ENCODE results near the gene CPEB4. TPM values are rescaled to one million over a fixed set of nuclear protein-coding genes. Genes with fewer than 3 reads are reported as not detected.

The CPEB4 gene
- total and polyA plus RNA-seq, 9 of the 15 experiments (the other 6 are each of a cell fraction or from before 2014, with no cell fraction given), result 7.4 to 21.3 (median 12.4) TPM

- TF ChIP-seq KDM5B (IDR thresholded peaks at IDR 0.05; ENCODE audit: insufficient replicate concordance, low read depth, low read length), result peak; percentile 78
- TF ChIP-seq FOS (IDR thresholded peaks at IDR 0.05; ENCODE audit: extremely low read depth, insufficient read length), result peak; percentile 6
- TF ChIP-seq HNRNPLL (IDR thresholded peaks at IDR 0.05; ENCODE audit: low read depth, low read length, poor library complexity, severe bottlenecking), result peak; percentile 45
- TF ChIP-seq, protein P1, sequence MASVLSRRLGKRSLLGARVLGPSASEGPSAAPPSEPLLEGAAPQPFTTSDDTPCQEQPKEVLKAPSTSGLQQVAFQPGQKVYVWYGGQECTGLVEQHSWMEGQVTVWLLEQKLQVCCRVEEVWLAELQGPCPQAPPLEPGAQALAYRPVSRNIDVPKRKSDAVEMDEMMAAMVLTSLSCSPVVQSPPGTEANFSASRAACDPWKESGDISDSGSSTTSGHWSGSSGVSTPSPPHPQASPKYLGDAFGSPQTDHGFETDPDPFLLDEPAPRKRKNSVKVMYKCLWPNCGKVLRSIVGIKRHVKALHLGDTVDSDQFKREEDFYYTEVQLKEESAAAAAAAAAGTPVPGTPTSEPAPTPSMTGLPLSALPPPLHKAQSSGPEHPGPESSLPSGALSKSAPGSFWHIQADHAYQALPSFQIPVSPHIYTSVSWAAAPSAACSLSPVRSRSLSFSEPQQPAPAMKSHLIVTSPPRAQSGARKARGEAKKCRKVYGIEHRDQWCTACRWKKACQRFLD (CRISPR knock-in tag; IDR thresholded peaks at IDR 0.05), result peak; percentile 46; the same call in 1 of the 2 replicates
- peak; percentile 35; the same call in 1 of the 2 replicates for TF ChIP-seq GATAD2A (IDR thresholded peaks at IDR 0.05)
- no peak for TF ChIP-seq ZNF586 (CRISPR knock-in tag; conservative IDR thresholded peaks at IDR 0.05)
- no peak for TF ChIP-seq ZFP36 (IDR thresholded peaks at IDR 0.05; ENCODE audit: low read depth, low read length, partially characterized antibody)
- peak; percentile 31; the same call in 1 of the 2 replicates for TF ChIP-seq SPI1 (IDR thresholded peaks at IDR 0.05; ENCODE audit: borderline replicate concordance, low read depth, low read length)
- TF ChIP-seq ZBTB7A (IDR thresholded peaks at IDR 0.05; ENCODE audit: borderline replicate concordance, control insufficient read depth, low read depth, low read length), result 0 out of 2 replicates have a peak, but pooled peaks have one; percentile 12
- TF ChIP-seq, protein P2, sequence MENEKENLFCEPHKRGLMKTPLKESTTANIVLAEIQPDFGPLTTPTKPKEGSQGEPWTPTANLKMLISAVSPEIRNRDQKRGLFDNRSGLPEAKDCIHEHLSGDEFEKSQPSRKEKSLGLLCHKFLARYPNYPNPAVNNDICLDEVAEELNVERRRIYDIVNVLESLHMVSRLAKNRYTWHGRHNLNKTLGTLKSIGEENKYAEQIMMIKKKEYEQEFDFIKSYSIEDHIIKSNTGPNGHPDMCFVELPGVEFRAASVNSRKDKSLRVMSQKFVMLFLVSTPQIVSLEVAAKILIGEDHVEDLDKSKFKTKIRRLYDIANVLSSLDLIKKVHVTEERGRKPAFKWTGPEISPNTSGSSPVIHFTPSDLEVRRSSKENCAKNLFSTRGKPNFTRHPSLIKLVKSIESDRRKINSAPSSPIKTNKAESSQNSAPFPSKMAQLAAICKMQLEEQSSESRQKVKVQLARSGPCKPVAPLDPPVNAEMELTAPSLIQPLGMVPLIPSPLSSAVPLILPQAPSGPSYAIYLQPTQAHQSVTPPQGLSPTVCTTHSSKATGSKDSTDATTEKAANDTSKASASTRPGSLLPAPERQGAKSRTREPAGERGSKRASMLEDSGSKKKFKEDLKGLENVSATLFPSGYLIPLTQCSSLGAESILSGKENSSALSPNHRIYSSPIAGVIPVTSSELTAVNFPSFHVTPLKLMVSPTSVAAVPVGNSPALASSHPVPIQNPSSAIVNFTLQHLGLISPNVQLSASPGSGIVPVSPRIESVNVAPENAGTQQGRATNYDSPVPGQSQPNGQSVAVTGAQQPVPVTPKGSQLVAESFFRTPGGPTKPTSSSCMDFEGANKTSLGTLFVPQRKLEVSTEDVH (IDR thresholded peaks at IDR 0.05; ENCODE audit: low read depth, partially characterized antibody), result peak; percentile 18
- TF ChIP-seq NRF1 (conservative IDR thresholded peaks at IDR 0.05 in 1 of 2, IDR thresholded peaks at IDR 0.05 in 1 of 2), result peak; percentile 77 to 81
- TF ChIP-seq, protein P3, sequence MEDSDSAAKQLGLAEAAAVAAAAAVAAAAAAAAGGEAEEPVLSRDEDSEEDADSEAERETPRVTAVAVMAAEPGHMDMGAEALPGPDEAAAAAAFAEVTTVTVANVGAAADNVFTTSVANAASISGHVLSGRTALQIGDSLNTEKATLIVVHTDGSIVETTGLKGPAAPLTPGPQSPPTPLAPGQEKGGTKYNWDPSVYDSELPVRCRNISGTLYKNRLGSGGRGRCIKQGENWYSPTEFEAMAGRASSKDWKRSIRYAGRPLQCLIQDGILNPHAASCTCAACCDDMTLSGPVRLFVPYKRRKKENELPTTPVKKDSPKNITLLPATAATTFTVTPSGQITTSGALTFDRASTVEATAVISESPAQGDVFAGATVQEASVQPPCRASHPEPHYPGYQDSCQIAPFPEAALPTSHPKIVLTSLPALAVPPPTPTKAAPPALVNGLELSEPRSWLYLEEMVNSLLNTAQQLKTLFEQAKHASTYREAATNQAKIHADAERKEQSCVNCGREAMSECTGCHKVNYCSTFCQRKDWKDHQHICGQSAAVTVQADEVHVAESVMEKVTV (CRISPR knock-in tag; IDR thresholded peaks at IDR 0.05), result no peak
- TF ChIP-seq ZNF561 (CRISPR knock-in tag; conservative IDR thresholded peaks at IDR 0.05), result no peak
- TF ChIP-seq ZNF766 (CRISPR knock-in tag; conservative IDR thresholded peaks at IDR 0.05), result peak; percentile 90
- no peak for TF ChIP-seq SLC30A9 (CRISPR knock-in tag; IDR thresholded peaks at IDR 0.05)
- peak; percentile 45; the same call in 1 of the 2 replicates for TF ChIP-seq ZNF12 (CRISPR knock-in tag; IDR thresholded peaks at IDR 0.05)
- no peak for TF ChIP-seq NCOA6 (IDR thresholded peaks at IDR 0.05)
- peak; percentile 40 for TF ChIP-seq PCBP1 (IDR thresholded peaks at IDR 0.05; ENCODE audit: low read depth, low read length, poor library complexity, severe bottlenecking)
- no peak for TF ChIP-seq ZNF316 (IDR thresholded peaks at IDR 0.05)
- no peak for TF ChIP-seq ZNF212 (CRISPR knock-in tag; IDR thresholded peaks at IDR 0.05)
- TF ChIP-seq EGR1 (conservative IDR thresholded peaks at IDR 0.05), result 0 out of 2 replicates have a peak, but pooled peaks have one; percentile 26
- TF ChIP-seq, protein P4, sequence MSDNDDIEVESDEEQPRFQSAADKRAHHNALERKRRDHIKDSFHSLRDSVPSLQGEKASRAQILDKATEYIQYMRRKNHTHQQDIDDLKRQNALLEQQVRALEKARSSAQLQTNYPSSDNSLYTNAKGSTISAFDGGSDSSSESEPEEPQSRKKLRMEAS (CRISPR knock-in tag; IDR thresholded peaks at IDR 0.05), result peak; percentile 91
Observed at GRCh38 chr5:173887610-173888472, at the start of gene CPEB4 (continued).
